Hepatocyte (in vitro differentiated cells): ENCODE results near the gene ATP2C2.

Source experiments
- EZH2phosphoT487 ChIP-seq: fragments of 200-600 bp; sonication (generic); IDR thresholded peaks from one replicate; pipeline ENCODE4 v1.6.1; 2018; ENCODE audit warnings: antibody characterized with exemption, mild to moderate bottlenecking, low read depth, moderate library complexity; ENCODE audit not compliant: unreplicated experiment, severe bottlenecking
- TF ChIP-seq, protein P1 (sequence below): fragments of 200-600 bp; sonication (generic); IDR thresholded peaks from 2 replicates; pipeline ENCODE4 v1.5.1; 2016; ENCODE audit warnings: antibody characterized with exemption, mild to moderate bottlenecking; ENCODE audit not compliant: poor library complexity

DNA sequence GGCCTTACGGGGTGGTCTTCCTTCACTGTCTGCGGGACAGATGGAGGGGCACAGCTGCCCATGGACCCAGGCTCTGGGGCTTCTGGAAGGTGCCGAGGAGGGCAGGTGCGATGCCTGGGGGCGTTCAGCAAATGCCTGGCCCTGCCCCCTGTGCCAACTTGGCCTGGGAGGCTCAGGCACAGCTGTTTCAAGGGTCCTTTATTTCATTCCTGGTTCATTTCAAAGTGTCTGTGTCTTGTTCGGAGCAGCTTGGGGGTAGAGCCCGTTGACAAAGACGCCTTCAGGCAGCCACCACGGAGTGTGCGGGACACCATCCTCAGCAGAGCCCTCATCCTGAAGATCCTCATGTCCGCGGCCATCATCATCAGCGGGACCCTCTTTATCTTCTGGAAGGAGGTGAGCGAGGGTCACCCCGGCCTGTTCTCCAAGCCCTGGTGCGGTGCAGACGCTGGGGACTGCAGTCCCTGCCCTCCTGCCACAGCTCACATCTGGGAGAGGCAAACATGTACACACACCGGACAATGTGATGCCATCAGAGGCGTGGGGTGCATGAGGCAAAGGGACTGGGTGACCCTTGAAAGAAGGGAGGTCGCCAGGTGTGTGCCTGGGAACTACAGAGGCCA, 92.2 kb downstream of the ATP2C2 start:
- TF ChIP-seq, protein P1, sequence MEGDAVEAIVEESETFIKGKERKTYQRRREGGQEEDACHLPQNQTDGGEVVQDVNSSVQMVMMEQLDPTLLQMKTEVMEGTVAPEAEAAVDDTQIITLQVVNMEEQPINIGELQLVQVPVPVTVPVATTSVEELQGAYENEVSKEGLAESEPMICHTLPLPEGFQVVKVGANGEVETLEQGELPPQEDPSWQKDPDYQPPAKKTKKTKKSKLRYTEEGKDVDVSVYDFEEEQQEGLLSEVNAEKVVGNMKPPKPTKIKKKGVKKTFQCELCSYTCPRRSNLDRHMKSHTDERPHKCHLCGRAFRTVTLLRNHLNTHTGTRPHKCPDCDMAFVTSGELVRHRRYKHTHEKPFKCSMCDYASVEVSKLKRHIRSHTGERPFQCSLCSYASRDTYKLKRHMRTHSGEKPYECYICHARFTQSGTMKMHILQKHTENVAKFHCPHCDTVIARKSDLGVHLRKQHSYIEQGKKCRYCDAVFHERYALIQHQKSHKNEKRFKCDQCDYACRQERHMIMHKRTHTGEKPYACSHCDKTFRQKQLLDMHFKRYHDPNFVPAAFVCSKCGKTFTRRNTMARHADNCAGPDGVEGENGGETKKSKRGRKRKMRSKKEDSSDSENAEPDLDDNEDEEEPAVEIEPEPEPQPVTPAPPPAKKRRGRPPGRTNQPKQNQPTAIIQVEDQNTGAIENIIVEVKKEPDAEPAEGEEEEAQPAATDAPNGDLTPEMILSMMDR, result no peak
- no peak for TF ChIP-seq EZH2phosphoT487
